ENCODE measurements around the gene PRR29.
"Not testable (repeated sequence)": the region's sequence is repeated elsewhere in the genome, so short reads cannot be mapped to it uniquely, and the experiment has no call there.

The PRR29 gene

GRCh38 chr17:64007838-64008282 is 9.7 kb downstream of the PRR29 start:
- no peak for DNase-seq (ENCODE audit: insufficient read length, low spot score)
- TF ChIP-seq POLR2AphosphoS5 (IDR thresholded peaks at IDR 0.05; ENCODE audit: low read depth, low read length): no peak
- TF ChIP-seq TAF1 (IDR thresholded peaks at IDR 0.05; ENCODE audit: low read depth, low read length): no peak
- no peak for TF ChIP-seq PAX5 (IDR thresholded peaks at IDR 0.05; ENCODE audit: insufficient read depth, low read length, severe bottlenecking)
- TF ChIP-seq SPI1 (IDR thresholded peaks at IDR 0.05; ENCODE audit: low read depth, low read length): no peak
- TF ChIP-seq POU2F2 (IDR thresholded peaks at IDR 0.05; ENCODE audit: low read depth, low read length): no peak
- no peak for TF ChIP-seq POLR2A (IDR thresholded peaks at IDR 0.05; ENCODE audit: low read depth, low read length)
- FAIRE-seq: no peak

- DNase-seq (ENCODE audit: insufficient read length, low spot score): no peak
- FAIRE-seq: no peak
- TF ChIP-seq SPI1 (IDR thresholded peaks at IDR 0.05; ENCODE audit: low read depth, low read length): no peak
These were observed 10.2 kb downstream of the PRR29 start for GRCh38 chr17:64008346-64008745.

DNA sequence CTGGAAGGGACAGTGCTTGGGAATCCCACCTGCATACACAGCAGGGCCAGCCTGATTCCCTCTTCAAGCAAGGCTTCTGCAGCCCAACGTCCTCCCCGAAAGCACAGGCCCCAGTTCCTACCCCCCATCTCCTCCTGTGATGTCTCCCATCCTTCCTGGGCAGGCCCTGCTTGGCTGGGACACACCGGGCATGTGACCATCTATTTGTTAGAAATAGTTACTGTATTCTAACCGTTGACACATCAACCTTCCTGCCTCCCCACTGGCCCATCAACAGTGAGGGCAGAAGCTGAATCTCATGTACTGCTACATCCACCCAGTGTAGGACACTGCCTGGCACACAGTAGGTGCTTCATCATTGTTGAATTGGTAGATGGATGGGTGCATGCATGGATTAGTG is 10.7 kb downstream of the PRR29 start:
- DNase-seq (ENCODE audit: insufficient read length, low spot score) (no peak), FAIRE-seq (no peak)
- TF ChIP-seq POU2F2 (IDR thresholded peaks at IDR 0.05; ENCODE audit: low read depth, low read length) (no peak), PAX5 (IDR thresholded peaks at IDR 0.05; ENCODE audit: insufficient read depth, low read length, severe bottlenecking) (no peak), SPI1 (IDR thresholded peaks at IDR 0.05; ENCODE audit: low read depth, low read length) (no peak), TAF1 (IDR thresholded peaks at IDR 0.05; ENCODE audit: low read depth, low read length) (no peak), POLR2A (IDR thresholded peaks at IDR 0.05; ENCODE audit: low read depth, low read length) (no peak), POLR2AphosphoS5 (IDR thresholded peaks at IDR 0.05; ENCODE audit: low read depth, low read length) (no peak)

DNA sequence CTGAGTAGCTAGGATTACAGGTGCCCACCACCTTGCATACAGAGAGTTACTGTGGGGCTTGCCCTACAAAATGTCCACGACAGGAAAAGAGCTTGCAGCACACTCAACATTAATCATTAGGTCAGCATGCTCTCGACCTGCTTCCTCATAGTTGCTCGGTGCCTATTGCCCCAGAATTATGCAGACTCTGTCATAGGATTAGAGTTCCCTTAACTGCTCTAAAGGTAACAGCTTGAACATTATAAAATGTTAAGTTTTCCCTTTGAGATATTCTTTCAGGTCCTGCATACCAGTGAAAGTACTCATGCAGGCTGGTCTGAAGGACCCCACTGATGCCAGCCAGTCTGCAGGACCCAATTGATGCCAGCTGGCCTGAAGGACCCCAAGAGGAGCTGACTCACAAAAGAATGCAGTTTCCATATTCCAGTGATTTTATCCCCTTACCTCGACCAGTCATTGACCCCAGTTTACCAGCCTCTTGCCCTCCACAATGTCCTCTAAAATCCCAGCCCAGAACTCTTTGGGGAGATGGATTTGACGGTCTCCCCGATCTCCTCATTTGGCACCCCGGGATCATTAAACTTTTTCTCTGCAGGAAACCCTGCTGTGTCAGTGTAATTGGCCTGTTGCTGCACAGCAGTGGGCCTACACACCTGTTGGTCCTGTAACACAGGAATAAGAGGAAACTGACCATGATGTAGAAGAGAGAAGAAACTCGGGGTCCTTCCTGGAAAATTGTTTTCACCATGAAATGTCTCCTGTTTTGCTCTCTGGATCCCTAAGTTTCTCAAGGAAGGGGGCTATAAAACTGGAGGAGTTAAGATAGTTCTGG is 11.6 kb downstream of the PRR29 start:
- DNase-seq (ENCODE audit: insufficient read length, low spot score) (no peak), FAIRE-seq (no peak)
- TF ChIP-seq POU2F2 (IDR thresholded peaks at IDR 0.05; ENCODE audit: low read depth, low read length): no peak
- TF ChIP-seq POLR2AphosphoS5 (IDR thresholded peaks at IDR 0.05; ENCODE audit: low read depth, low read length): no peak
- no peak for TF ChIP-seq POLR2A (IDR thresholded peaks at IDR 0.05; ENCODE audit: low read depth, low read length)
- no peak for TF ChIP-seq TAF1 (IDR thresholded peaks at IDR 0.05; ENCODE audit: low read depth, low read length)
- no peak for TF ChIP-seq PAX5 (IDR thresholded peaks at IDR 0.05; ENCODE audit: insufficient read depth, low read length, severe bottlenecking)
- TF ChIP-seq SPI1 (IDR thresholded peaks at IDR 0.05; ENCODE audit: low read depth, low read length): no peak

DNA sequence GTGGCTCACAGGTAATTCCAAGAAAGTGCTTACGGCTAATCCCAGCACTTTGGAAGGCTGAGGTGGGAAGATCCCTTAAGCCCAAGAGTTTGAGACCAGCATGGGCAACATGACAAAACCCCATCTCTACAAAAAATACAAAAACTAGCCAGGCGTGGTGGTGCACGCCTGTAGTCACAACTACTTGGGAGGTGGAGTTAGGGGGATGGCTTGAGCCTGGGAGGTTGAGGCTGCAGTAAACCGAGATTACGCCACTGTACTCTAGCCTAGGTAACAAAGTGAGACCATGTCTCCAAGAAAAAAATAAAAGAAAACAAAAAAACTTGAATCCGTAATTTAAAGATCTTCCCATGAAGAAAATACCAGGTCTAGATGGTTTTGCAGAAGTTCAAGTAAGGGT is 17.3 kb downstream of the PRR29 start:
- no peak for DNase-seq (ENCODE audit: insufficient read length, low spot score)
- peak; percentile 58 for FAIRE-seq
- TF ChIP-seq SPI1 (IDR thresholded peaks at IDR 0.05; ENCODE audit: low read depth, low read length) (no peak), POLR2A (IDR thresholded peaks at IDR 0.05; ENCODE audit: low read depth, low read length) (no peak), PAX5 (IDR thresholded peaks at IDR 0.05; ENCODE audit: insufficient read depth, low read length, severe bottlenecking) (no peak), POU2F2 (IDR thresholded peaks at IDR 0.05; ENCODE audit: low read depth, low read length) (no peak), TAF1 (IDR thresholded peaks at IDR 0.05; ENCODE audit: low read depth, low read length) (no peak), POLR2AphosphoS5 (IDR thresholded peaks at IDR 0.05; ENCODE audit: low read depth, low read length) (no peak)

DNA sequence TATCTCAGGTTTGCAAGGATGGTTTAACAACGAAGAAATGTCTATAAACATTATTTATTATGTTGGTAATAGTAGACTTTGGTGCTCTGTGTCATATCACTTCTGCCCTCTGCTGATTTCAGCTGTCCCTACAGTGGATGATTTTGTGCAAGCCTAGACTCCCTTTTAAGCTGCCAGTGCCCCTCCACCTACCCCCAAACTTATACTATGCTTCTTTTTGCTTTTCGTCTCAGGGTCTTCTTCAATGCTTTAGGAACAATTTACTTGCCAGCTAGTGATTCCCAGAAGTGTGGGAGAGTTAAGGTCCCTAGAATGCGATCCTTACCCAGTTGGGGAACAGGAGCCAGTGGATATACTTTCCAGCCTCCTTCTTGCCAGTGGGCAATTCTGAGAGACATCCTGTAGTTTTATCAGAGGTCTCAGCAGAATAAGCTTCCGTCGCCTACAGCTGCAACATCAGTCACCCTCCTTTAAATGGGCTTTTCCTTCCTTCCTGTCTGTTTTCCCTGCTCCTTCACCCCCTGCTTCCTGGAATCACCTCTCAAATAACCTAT is 18.2 kb downstream of the PRR29 start:
- FAIRE-seq: peak; percentile 52
- no peak for TF ChIP-seq POLR2AphosphoS5 (IDR thresholded peaks at IDR 0.05; ENCODE audit: low read depth, low read length)
- no peak for TF ChIP-seq TAF1 (IDR thresholded peaks at IDR 0.05; ENCODE audit: low read depth, low read length)
- no peak for TF ChIP-seq POLR2A (IDR thresholded peaks at IDR 0.05; ENCODE audit: low read depth, low read length)
- TF ChIP-seq PAX5 (IDR thresholded peaks at IDR 0.05; ENCODE audit: insufficient read depth, low read length, severe bottlenecking): no peak
- no peak for TF ChIP-seq SPI1 (IDR thresholded peaks at IDR 0.05; ENCODE audit: low read depth, low read length)
- TF ChIP-seq POU2F2 (IDR thresholded peaks at IDR 0.05; ENCODE audit: low read depth, low read length): no peak
- DNase-seq (ENCODE audit: insufficient read length, low spot score): no peak

GRCh38 chr17:64016974-64017373 is 18.8 kb downstream of the PRR29 start:
- TF ChIP-seq POU2F2 (IDR thresholded peaks at IDR 0.05; ENCODE audit: low read depth, low read length): no peak
- no peak for TF ChIP-seq TAF1 (IDR thresholded peaks at IDR 0.05; ENCODE audit: low read depth, low read length)
- no peak for TF ChIP-seq PAX5 (IDR thresholded peaks at IDR 0.05; ENCODE audit: insufficient read depth, low read length, severe bottlenecking)
- TF ChIP-seq POLR2A (IDR thresholded peaks at IDR 0.05; ENCODE audit: low read depth, low read length): no peak
- no peak for TF ChIP-seq SPI1 (IDR thresholded peaks at IDR 0.05; ENCODE audit: low read depth, low read length)
- TF ChIP-seq POLR2AphosphoS5 (IDR thresholded peaks at IDR 0.05; ENCODE audit: low read depth, low read length): no peak
- no peak for FAIRE-seq
- no peak for DNase-seq (ENCODE audit: insufficient read length, low spot score)

GRCh38 chr17:64017381-64017980 is 19.3 kb downstream of the PRR29 start:
- FAIRE-seq (no peak), DNase-seq (ENCODE audit: insufficient read length, low spot score) (no peak)
- no peak for TF ChIP-seq PAX5 (IDR thresholded peaks at IDR 0.05; ENCODE audit: insufficient read depth, low read length, severe bottlenecking)

DNA sequence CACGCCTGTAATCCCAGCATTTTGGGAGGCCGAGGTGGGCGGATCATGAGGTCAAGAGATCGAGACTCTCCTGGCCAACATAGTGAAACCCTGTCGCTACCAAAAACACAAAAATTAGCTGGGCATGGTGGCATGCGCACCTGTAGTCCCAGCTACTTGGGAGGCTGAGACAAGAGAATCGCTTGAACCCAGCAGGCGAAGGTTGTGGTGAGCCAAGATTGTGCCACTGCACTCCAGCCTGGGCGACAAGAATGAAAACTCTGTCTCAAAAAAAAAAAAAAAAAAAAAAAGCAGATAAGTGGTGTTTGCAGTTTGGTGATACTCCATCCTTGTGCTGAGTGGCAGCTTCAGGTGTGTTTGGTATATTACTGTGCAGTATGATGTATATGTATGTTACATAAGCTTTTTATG is 21.4 kb downstream of the PRR29 start:
- DNase-seq (ENCODE audit: insufficient read length, low spot score); FAIRE-seq: not testable (repeated sequence)
